ENCODE data around the gene ODAD3.
A peak's percentile ranks its signal among the peaks of the same experiment; 100 is the strongest.

The ODAD3 gene

DNA sequence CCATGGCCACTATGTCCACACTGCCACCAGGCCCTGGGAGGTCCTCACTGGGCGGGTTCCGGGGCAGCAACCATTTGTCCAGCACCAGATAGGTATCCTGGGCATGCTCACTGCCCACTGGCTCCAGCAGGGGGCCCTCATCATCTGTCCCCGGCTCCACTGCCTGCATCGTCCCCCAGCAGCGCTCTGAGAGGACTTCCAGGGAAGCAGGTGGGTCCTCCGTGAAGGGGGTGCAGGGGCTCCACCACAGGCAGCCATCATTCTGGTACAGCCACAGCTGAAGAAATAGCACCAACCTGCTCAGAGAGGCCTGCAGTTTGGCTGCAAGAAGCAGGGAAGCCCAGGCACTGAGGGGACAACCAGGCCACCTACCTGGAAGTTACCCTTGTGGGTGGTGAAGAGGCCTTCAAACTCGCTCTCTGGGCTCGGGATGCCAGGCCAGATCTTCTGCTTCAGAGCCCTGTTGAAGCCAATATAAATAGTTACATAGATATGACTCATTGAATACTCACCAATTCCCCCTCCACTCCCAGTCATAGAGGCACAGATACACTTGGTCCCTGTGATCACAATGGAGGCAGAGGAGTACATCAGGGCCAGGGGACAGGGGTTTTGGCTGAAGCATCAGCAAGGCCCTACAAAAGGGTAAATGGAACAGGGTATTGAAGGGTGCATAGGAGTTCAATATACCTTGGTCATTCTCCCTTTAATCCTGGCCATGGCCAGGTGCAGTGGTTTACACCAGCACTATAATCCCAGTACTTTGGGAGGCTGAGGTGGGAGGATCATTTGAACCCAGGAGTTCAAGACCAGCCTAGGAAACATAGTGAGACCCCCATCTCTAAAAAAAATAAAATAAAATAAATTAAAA, 56.4 kb downstream of the ODAD3 start:
- DNase-seq: peak in 25 of 51 donors; percentile 2 to 62 (median 27)

DNA sequence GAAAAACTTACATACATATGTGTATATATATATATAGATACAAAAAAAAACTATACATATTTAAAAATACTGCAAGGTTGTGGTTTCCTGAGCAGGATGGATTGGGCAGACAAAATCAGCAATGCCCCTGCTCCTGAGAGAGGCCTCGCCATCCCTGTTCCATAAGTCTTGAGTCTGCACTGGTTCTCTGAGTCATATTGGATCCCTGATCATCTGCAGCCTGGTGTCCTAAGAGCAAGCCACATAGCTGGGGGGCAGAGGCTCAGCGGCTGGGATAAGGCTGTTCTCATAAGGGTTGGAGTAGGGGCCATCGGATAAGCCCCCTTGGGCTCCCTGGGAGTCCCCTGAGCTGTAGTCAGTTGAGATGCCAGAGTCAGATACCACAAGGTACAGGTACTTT, 57.2 kb downstream of the ODAD3 start:
- DNase-seq: no peak

DNA sequence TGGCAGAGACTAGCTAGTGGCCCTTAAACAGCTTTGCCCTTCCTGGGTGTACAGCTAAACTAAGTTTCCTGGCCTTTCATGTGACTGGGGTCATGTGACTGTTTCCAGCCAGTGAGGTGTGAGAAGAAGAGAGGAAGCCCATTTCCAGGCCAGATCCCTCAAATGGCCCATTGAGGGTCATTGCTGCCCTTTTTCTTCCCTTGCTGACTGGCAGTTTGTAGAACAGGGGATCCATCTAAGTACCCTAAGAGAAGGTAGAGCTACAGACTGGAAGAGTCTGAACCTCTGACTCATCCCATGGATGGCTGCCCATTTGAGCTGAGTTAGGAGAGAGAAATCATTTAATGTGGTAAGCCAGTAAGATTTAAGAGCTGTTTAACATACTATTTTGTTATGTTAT, 57.7 kb downstream of the ODAD3 start:
- DNase-seq: peak in 11 of 51 donors; percentile 3 to 37 (median 10)

DNA sequence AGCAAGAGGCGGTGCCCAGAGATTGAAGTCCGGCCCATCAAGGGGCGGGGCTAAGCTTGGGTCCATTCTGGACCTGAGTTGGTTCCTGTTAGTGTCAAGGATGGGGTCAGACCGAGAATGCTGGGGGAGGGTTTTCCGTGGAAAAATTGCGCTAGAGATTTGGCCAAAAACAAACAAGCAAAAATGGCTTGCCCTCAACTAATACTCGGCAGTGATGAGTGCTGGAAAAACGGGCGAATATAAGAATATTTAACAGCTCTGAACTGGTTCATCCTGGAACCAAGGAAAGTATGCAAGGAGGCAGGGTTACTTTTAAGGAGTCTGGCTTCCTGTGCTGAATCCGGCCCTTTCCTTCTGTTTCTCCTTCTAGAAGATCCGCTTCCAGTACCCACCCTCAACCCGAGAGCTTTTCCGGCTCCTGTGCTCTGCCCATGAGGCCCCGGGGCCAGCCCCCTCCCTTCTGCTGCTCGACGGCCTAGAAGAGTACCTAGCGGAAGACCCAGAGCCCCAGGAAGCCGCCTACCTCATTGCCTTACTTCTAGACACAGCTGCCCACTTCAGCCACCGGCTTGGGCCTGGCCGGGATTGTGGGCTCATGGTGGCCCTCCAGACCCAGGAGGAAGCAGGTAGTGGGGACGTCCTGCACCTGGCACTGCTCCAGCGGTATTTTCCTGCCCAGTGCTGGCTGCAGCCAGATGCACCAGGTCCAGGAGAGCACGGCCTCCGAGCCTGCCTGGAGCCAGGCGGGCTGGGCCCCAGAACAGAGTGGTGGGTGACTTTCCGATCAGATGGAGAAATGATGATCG, 59.6 kb downstream of the ODAD3 start:
- DNase-seq: peak in 29 of 51 donors; percentile 3 to 60 (median 27)

DNA sequence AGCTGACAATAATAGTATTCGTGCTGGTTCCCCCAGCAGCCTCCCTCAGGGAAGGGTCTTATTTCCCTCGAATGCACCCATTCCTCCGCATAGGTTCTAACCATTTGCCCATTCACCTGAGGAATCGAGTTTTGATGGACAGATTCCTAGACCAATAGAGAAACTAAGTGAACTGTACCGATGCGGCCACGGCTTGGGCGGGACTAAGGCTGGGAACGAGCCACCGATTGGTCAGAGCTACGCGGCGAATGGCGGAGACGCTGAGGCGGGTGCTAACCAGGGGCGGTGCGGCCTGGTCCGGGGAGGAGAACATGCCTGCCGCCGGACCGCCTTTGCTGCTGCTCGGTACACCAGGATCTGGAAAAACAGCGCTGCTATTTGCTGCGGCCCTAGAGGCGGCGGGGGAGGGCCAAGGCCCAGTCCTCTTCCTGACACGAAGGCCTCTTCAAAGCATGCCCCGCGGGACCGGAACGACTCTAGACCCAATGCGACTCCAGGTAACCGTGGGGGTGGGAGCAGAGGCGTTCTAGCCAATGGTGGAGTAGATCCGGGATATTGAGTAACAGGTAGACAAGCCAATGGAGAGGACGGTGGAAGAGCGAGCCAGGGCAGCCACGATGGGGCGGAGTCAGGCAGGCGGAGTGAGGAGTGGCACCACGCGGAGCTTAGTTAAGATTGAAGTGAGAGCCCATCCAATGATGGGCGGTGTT, 60.3 kb downstream of the ODAD3 start, which contains the start of gene SWSAP1:
Gene SWSAP1, plus strand, starts transcription at position 234 of the 710 bp plus-strand sequence. Its CDS starts 15 bp downstream, at position 249.
- peak; percentile 84 to 100 (median 99) for DNase-seq

DNA sequence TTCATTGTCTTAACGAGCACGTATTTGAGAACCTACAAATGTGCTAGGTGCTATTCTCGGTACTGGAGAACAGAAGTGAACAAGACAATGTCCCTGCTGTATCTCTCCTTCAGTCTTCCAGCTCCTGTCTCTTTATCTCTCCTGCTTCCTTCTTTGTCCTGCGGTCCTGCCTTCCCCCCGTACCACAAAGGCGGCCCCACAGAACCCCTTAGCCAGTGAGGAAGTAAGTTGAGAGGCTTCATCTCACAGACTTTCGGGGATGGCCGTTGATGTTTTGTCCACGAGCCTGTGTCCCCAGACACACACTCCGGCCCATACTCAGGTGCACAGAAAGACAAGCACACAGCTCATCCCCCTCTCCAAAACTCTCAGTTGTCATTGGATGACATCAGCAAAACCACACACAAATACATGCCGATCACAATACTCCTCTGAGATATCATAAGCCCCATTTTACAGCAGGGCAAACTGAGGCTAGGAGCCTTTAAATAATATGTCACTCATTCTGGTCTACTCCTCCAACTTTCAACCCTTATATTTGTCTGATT, 61.0 kb downstream of the ODAD3 start:
- peak in 7 of 51 donors; percentile 3 to 43 (median 15) for DNase-seq

DNA sequence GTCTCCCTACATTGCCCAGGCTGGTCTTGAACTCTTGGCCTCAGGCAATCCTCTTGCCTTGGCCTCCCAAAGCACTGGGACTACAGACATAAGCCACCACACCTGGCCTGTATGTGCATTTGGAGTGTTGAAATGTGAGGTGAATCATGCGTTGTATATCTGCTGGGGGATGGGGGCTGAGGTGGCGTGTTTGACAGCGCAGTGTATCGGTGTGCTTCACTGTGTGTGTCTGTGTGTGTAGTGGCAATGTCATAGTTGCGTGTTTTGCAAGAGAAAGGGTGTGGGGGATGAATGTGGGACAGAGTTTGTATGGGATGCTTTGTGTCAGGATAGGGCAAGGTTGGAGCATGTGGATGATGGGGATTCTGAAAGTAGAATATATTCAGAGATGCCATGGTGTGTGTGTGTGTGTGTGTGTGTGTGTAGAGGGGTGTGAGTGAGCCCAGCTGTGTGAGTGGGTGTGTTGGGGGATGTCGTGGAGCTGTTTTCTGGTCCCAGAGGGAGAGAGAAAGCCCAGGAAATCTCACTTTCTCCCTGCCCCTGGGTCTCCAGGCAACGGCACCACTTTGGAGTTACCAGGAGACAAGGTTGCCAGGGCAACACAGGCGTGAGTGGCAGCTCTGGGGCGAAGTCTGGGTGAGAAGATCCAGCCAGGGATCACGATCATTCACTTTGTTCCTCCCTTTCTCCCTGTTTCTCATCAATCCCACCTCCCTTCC, 61.6 kb downstream of the ODAD3 start:
- peak in 47 of 51 donors; percentile 6 to 90 (median 62) for DNase-seq

DNA sequence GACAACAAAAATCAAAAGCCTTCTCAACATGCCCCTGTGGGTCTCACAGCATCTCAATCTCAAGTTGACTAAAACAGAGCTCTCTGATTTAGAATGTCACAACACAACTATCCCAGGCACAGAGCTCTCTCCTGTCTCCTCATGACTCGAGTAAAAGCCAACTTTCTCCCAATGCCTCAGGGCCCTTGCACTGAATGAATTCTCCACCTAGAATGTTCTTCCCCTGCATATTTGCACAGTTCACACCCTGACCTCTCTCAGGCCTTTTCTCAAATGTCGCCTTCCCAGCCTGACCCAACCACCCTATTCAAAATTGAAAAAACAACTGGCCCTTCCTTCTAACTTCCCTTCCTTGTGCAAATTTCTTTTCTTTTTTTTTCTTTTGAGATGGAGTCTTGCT, 64.2 kb downstream of the ODAD3 start:
- no peak for DNase-seq

Measured in hypothalamus (tissue), 51 donors.